Endothelial cell of umbilical vein (primary cell): Measurements from ENCODE around the gene NT5C1B. TPM values are rescaled to one million over a fixed set of nuclear protein-coding genes. Genes with fewer than 3 reads are reported as not detected.

Experiments
- BruUV-seq: library from RNA; stranded (reverse); fragments of 400-500 nt; replicated peaks from 2 replicates; lab custom pipeline; 2021; lab: Mats Ljungman, UMichigan
- CTCF ChIA-PET: fragments of 300-600, 350-600 bp; sonication (Branson Sonifier 250); formaldehyde crosslinking; loops from one replicate; lab custom pipeline; 2021; ENCODE audit warnings: antibody characterized with exemption, inconsistent platforms; lab: Charles Lee
- POLR2A ChIA-PET: fragments of 300-600, 350-600 bp; sonication (Branson Sonifier 250); formaldehyde crosslinking; loops from one replicate; lab custom pipeline; 2021; ENCODE audit warnings: antibody characterized with exemption, inconsistent platforms; lab: Charles Lee
- DNase-seq: peaks from one replicate; pipeline ENCODE4 v3.0.0-alpha.2; 2011; ENCODE audit warnings: low read depth, low spot score
- FAIRE-seq: peaks from 2 replicates; lab custom pipeline; 2011; peaks lifted over from hg19 to GRCh38; lab: Jason Lieb, UNC
- H2AFZ ChIP-seq: 2 replicates; pipeline ENCODE4 v1.6.0; 2012; ENCODE audit warnings: low read depth, low read length, control low read depth, inconsistent platforms
- H3K27ac ChIP-seq: 2 replicates; pipeline ENCODE4 v1.5.1; 2011; ENCODE audit warnings: low read depth, mild to moderate bottlenecking, control low read depth, low read length, moderate library complexity; ENCODE audit not compliant: insufficient read depth
- H3K27me3 ChIP-seq, 2 experiments: 2 replicates each; pipeline versions ENCODE4 v1.6.0 to v1.6.1; 2011; ENCODE audit warnings: low read length in 2 of 2, mixed read lengths in 1 of 2; ENCODE audit not compliant: control insufficient read depth in 2 of 2, insufficient read depth in 2 of 2
- H3K36me3 ChIP-seq, 2 experiments: 2 replicates in 1 of 2; 3 replicates in 1 of 2; pipeline ENCODE4 v1.5.1; 2011; ENCODE audit warnings: low read length in 2 of 2, mild to moderate bottlenecking in 1 of 2, moderate library complexity in 1 of 2; ENCODE audit not compliant: control insufficient read depth in 2 of 2, insufficient read depth in 2 of 2; ENCODE audit errors: extremely low read depth in 1 of 2
- H3K4me1 ChIP-seq: 3 replicates; pipeline ENCODE4 v1.5.1; 2011; ENCODE audit warnings: mild to moderate bottlenecking, low read length; ENCODE audit not compliant: control insufficient read depth, insufficient read depth; ENCODE audit errors: extremely low read depth
- H3K4me2 ChIP-seq: 2 replicates; pipeline ENCODE4 v1.6.1; 2011; ENCODE audit warnings: low read length, control low read depth, mixed read lengths; ENCODE audit not compliant: insufficient read depth
- H3K4me3 ChIP-seq, 3 experiments: fragments of 200-600 bp in 1 of 3; sonication (generic), shearing (Covaris generic) in 1 of 3; replicated peaks in 1 of 3; 2 replicates each; pipeline ENCODE4 v1.5.1; 2011 to 2016; ENCODE audit warnings: control low read depth in 3 of 3, low read length in 3 of 3, mild to moderate bottlenecking in 2 of 3, inconsistent platforms in 1 of 3, low read depth in 1 of 3, moderate library complexity in 1 of 3; ENCODE audit not compliant: insufficient read depth in 1 of 3
- H3K79me2 ChIP-seq: 2 replicates; pipeline ENCODE4 v1.6.0; 2012; ENCODE audit warnings: low read length, inconsistent platforms; ENCODE audit not compliant: control insufficient read depth, insufficient read depth
- H3K9ac ChIP-seq: replicated peaks from 2 replicates; pipeline ENCODE3; 2011; ENCODE audit warnings: low read length, control low read depth; ENCODE audit not compliant: insufficient read depth; ENCODE audit errors: extremely low read depth
- H3K9me1 ChIP-seq: replicated peaks from 3 replicates; pipeline ENCODE4 v1.6.0; 2011; ENCODE audit warnings: mild to moderate bottlenecking, low read length; ENCODE audit not compliant: control insufficient read depth, insufficient read depth; ENCODE audit errors: extremely low read depth
- H3K9me3 ChIP-seq: replicated peaks from 2 replicates; pipeline ENCODE4 v1.5.1; 2012; ENCODE audit warnings: low read length, inconsistent platforms; ENCODE audit not compliant: control insufficient read depth, insufficient read depth
- H4K20me1 ChIP-seq: replicated peaks from 2 replicates; pipeline ENCODE3; 2011; ENCODE audit warnings: mild to moderate bottlenecking, low read length; ENCODE audit not compliant: control insufficient read depth, insufficient read depth; ENCODE audit errors: extremely low read depth
- CTCF ChIP-seq, 2 donors: IDR thresholded peaks; 1 replicate in 1 of 2; 2 replicates in 1 of 2; pipeline ENCODE4 v1.5.1; 2011; ENCODE audit warnings: low read length in 2 of 2, mild to moderate bottlenecking in 2 of 2, moderate library complexity in 2 of 2, control low read depth in 1 of 2, inconsistent platforms in 1 of 2, low read depth in 1 of 2; ENCODE audit not compliant: insufficient read depth in 1 of 2; ENCODE audit errors: extremely low read depth in 1 of 2
- EZH2 ChIP-seq: IDR thresholded peaks from 2 replicates; pipeline ENCODE4 v1.6.1; 2012; ENCODE audit warnings: borderline replicate concordance, low read depth, mild to moderate bottlenecking, moderate library complexity, low read length, inconsistent platforms; ENCODE audit not compliant: severe bottlenecking
- FOS ChIP-seq: IDR thresholded peaks from 2 replicates; pipeline ENCODE4 v1.6.1; 2011; ENCODE audit warnings: mild to moderate bottlenecking, low read length, moderate library complexity, borderline replicate concordance; ENCODE audit not compliant: insufficient read depth
- GATA2 ChIP-seq: IDR thresholded peaks from 2 replicates; pipeline ENCODE4 v1.7.0; 2011; ENCODE audit warnings: low read depth, mild to moderate bottlenecking, moderate library complexity, mixed read lengths, low read length; ENCODE audit not compliant: insufficient read length, insufficient read depth
- JUN ChIP-seq: IDR thresholded peaks from 2 replicates; pipeline ENCODE4 v1.6.1; 2011; ENCODE audit warnings: borderline replicate concordance, low read depth; ENCODE audit not compliant: insufficient read length, insufficient read depth
- MAX ChIP-seq: IDR thresholded peaks from 2 replicates; pipeline ENCODE4 v1.6.1; 2011; ENCODE audit not compliant: insufficient read depth, insufficient read length
- MYC ChIP-seq: IDR thresholded peaks from one replicate; pipeline ENCODE4 v1.6.1; 2011; ENCODE audit warnings: mild to moderate bottlenecking, low read depth, low read length
- POLR2A ChIP-seq: IDR thresholded peaks from 2 replicates; pipeline ENCODE4 v1.6.1; 2012; ENCODE audit warnings: low read depth, mild to moderate bottlenecking, control low read depth, low read length
- POLR2AphosphoS5 ChIP-seq: IDR thresholded peaks from 2 replicates; pipeline ENCODE4 v1.6.1; 2012; ENCODE audit warnings: low read depth, mild to moderate bottlenecking, control low read depth, low read length, moderate library complexity; ENCODE audit not compliant: insufficient read depth
- dilution Hi-C: fragments of 300-500 bp; cut with MboI; formaldehyde crosslinking; loops from one replicate; pipeline ENCODE4 v1.15.0; 2019; ENCODE audit warnings: low sequenced_read_pairs; ENCODE audit not compliant: extremely low pct_ligation_motif_present
- intact Hi-C: fragments of 100-400 bp; cut with micrococcal nuclease; formaldehyde crosslinking; loops from one replicate; pipeline ENCODE4 v1.10.0; 2022
- polyA plus RNA-seq, 4 experiments: library from polyadenylated mRNA; depleted of rRNA in 3 of 4; stranded (reverse) in 3 of 4; unstranded in 1 of 4; fragments of >200 nt; gene quantifications; 2 replicates each; pipeline versions ENCODE4 v1.2.1 to v1.2.3, GENCODE V29; 2011 to 2012; ENCODE audit warnings: missing spikeins in 1 of 4
- total RNA-seq: library from RNA; stranded (reverse); gene quantifications from 2 replicates; pipeline ENCODE4 v1.2.3, GENCODE V29; 2021

Gene NT5C1B
- total and polyA plus RNA-seq, 2 donors (not counting 3 experiments of a cell fraction or from before 2014, with no cell fraction given), result not detected

GRCh38 chr2:18592372-18592771, 3.0 kb upstream of the NT5C1B start:
- TF ChIP-seq CTCF (IDR thresholded peaks at IDR 0.05; ENCODE audit: extremely low read depth in 1 of 2, insufficient read depth in 1 of 2, low read depth in 1 of 2, low read length in 2 of 2), result no peak
- no peak for TF ChIP-seq POLR2A
- no peak for TF ChIP-seq MAX
- TF ChIP-seq FOS, result no peak
- TF ChIP-seq JUN, result no peak
- no peak for TF ChIP-seq EZH2
- no peak for TF ChIP-seq GATA2
- TF ChIP-seq POLR2AphosphoS5, result no peak
- no peak for TF ChIP-seq MYC
- ChIA-PET CTCF (no interaction called here), POLR2A (no interaction called here)
- no TSS peak for BruUV-seq
- Histone ChIP-seq H3K9me3 (no peaks in the 10 kb centered on the region), H3K27ac (no peak overlapping the region), H3K27me3 (no peaks in the 10 kb centered on the region), H3K4me1 (no peaks in the 10 kb centered on the region), H2AFZ (no peak overlapping the region), H3K9ac (no peak overlapping the region), H4K20me1 (no peaks in the 10 kb centered on the region), H3K79me2 (no peaks in the 10 kb centered on the region), H3K4me3 (no peak overlapping the region), H3K4me2 (no peak overlapping the region), H3K9me1 (no peaks in the 10 kb centered on the region), H3K36me3 (no peaks in the 10 kb centered on the region)
- FAIRE-seq (no peak), DNase-seq (no peak)
- intact Hi-C loops, result no loop called here
- dilution Hi-C loops, result no loop called here
